Measurements from ENCODE around the gene FAM117A.

FAM117A gene

DNA sequence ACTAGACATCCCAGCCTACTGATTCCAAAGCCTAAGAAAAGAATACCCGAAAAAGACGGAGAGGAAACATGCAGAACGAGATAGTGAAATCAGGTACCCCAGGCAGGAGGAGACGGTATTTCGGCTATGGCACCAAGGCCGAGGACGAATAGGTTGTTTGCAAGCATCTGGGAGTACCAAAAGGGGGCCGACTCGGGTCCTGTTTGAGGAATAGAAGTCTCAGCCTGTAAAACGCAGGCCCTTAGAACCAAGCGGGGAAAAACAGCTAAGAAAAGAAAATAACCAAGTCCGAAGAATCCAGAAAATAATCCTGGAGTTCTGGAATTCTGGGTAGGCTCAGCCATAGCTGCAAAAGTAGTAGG is 56.7 kb downstream of the FAM117A start:
- no peak for DNase-seq

DNA sequence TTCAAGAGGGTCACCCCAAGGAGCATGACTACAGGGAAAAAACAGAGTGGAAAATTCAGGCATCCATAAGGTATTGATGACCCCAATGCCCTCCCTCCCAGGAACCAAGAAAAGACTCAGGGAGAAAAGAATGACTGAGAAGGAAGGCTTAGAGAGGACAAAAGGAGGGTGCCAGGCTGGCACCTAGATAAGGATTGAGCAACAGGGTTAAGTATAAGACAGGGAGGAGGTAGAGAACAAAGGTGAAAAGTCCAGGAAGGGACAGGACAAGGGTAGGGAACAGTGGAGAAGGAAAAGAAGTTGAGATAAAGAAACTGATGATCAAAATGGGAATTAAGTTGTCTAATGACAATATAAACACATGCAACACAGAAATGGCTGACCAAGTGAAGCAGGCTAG is 58.7 kb downstream of the FAM117A start:
- no peak for DNase-seq

DNA sequence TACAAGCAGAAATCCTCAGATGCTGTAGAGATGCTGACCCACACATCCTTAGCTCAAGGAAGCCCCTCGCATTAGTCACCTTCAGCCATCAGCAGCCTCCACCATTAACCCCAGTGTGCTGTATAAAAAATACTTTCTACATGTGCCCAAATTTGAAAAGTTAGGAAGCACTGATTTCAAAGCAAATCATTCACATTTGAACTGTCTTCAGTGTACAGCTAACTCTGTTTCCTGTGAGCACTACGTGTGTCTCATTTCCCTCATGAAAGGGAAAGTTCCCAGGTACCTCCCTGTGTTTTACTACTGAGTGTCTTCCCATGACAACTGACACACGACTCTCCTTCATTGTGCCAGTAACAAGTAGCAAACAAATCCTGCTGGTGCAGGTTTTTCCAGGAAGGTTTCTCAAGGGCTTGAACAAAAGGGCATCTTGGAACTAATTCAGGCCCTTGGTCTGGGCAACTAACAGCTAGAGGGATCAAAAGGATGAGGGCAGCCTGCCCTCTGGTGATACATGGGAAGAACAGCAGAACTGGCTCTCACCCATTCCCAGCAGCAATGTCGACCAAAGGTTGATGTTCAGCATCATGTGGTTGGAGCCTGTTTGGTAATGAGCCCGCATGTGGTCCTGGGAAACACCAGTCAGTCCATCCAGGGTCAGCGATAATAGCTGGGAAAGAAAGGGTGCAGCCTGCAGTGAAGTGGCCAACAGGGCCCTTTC is 60.2 kb downstream of the FAM117A start:
- DNase-seq: no peak

DNA sequence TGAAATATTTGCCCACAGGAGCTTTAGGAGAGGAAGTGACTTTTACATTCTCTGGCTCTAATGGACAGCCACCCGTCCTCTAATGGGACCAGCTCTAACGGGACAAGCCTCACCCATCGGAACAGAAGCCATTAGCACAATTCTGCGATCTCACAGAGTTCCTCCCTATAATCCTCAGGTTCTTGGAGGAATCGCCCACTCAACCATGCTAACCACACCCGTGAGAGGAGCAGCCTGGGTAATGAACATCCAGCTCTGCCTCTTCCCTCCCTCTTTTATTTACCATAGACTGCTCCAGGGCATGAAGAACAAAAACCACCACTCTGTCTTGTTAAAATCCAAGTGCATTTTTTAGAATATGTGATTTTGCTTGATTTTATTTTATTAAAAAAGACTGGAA is 63.0 kb downstream of the FAM117A start:
- no peak for DNase-seq

DNA sequence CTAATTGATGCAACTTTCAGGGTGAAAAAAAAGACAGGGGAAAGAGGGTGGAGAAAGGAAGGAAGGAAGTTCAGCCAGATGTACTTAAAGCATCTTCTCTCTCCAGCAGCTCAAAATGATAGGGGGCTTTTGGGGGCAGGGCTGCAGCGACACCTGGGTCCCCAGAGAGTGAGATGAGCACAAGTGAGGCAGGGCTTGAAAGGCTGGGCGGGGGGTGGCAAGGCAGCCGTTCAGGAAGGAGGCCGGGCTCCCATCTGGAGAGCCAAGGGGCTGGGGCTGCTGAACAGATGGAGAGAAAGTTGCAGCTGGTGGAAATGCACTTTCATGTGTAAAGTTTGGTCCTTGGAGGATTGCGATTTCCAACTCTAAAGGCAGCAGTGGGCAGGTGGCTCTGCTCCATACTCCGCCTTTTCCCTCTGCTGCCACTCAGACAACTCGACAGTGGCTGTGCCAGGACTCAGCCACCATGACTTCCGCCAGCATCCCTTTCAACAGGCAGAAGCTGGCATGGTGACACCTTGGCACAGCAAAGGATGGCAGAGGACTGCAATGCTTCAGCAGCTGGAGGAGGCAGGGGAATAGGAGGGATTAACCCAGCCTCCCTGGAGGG is 63.9 kb downstream of the FAM117A start:
- no peak for DNase-seq

DNA sequence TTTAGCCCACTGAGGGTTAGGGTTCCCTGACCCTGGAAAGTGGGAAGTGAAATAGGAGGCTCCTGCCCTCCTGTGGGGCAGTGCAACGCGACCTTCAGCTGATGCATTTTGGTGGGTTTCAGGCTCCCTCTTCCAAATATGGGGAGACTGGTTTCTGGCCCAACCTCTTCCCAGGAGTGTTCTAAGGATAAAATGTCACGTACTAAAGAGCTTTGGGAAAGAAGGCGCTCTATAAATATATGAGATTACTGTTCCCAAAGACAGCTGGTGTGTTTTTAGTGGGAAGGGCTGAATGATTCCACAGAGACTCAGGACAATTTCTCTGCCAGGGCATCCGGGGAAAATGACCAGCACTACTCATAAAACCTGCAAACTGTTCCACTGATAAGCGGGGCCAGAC is 65.9 kb downstream of the FAM117A start:
- no peak for DNase-seq

DNA sequence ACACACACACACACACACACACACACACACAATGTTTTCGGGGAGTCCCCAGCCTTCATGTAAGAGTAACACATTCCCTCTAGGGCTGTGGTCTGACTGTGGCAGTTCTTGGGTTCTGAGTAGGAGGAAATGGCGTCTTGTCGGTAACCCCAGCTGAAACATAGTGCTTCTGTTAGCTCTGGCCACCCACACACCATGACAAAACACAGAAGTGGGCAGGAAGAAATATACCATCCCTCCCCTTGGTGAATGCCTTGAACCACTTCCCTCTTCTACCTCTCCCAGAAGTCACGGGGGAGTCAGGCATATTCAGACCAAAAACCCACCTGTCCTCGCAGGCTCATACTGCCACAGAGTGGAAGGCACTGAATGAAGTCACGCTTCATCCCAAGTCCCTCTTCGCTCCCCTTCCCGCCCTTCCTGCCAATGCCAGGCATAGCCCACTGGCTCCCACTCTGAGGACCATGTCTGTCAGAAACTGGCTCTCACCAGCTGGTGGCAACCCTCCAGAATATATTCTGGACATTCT is 67.6 kb downstream of the FAM117A start:
- DNase-seq: no peak

DNA sequence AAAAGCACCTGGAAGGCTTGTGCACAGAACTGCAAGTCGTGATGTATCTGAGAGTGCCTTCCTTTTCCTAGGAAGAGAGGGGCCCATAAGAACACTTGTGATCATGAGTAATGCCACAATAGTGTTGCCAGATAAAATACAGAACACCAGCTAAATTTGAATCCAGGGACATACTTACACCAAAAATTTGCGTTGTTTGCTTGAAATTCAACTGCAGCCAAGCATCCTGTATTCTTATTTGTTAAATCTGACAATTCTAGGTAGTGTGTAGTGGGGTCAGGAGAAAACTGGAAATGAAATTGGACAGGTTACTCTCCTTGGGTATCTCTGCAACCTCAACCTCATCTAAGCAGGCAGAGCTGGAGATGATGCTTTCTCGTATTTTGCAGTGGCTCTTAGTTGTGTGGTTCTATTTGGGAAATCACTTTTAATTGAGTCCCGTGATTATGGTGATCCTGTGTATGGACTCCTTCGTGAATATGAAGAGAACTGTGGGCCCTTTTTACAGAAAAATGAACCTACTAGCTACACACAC is 68.2 kb downstream of the FAM117A start:
- no peak for DNase-seq

DNA sequence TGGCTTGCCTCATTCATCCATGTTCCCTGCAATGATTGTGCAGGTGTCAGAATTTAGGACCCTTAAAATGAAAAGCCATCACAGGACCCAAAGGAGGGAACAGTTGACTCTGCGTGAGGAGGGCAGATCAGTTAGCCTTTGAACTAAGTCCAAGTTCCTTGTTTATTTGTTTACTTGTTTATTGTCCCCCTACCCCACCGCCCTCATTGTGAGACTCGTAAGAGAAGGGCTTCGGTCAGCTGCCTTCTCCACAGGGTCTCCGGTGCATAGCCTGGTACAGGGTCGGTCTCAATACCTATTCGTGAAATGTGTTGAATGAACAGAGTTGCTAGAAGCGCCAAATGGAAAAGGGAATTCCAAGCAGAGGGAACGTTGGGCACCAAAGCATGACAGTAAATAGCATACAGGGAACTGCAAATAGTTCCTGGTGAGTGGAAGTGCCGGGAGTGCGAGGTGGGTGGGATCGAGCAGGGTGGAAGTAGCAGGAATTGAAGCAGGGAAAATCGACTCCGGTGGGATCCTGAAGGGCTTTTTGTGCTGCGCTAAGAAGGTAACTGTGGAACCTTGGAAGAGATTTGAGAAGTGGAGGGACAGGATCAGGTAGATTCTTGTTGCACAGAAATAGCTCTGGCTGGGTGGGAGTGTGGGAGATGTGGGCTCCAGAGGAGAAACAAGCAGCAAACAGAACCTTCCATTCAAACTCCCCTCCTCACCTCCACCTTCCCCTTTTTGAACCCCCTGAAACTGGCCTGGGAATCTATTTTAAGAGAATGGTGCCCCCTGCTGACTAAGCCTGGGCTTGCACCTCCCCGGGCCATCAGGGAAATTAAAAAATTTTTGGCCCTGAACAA is 68.9 kb downstream of the FAM117A start:
- DNase-seq: no peak

DNA sequence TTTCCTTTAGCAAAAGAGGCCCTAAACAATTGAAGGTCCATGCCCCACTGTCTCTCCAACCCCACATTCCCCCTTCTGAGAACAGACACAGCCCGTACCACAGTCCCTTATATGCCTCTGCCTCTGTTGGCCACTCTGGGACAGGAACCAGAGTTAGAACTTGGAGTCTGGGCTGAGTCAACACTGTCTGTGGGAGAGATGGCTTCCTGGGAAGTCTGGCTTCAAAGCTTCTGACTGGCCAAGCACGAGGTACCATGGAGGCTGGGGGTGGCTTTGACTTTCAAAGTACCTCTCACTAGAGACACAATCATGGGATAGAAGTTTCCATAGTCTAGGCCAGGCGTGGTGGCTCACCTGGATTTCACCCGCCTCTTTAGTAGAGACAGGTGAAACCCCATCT is 71.2 kb downstream of the FAM117A start:
- DNase-seq: no peak

DNA sequence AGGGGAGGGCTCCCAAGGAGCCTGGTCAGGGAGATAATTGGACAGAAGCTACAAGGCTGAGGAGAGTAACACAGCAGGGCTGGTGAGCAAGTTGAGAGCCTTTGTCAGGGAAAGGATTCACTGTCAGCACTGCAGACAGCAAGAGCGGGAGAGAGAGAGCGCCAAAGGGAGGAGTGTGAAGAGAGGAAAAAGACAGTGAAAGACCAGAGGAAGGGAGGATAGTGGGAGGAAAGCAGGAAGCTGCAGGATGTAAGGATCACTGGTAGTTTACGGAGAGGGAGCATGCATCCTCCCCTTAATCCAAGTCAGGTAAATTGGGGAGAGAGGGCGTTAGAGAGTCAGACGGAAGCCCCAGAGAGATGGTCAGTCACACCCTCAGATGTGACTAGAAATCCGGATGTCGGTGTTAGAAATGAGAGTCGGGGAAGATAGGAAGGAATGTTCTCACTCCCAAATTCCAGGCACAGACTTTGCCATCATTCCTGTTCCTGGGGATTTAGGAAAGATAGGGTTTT is 72.2 kb downstream of the FAM117A start:
- no peak for DNase-seq

DNA sequence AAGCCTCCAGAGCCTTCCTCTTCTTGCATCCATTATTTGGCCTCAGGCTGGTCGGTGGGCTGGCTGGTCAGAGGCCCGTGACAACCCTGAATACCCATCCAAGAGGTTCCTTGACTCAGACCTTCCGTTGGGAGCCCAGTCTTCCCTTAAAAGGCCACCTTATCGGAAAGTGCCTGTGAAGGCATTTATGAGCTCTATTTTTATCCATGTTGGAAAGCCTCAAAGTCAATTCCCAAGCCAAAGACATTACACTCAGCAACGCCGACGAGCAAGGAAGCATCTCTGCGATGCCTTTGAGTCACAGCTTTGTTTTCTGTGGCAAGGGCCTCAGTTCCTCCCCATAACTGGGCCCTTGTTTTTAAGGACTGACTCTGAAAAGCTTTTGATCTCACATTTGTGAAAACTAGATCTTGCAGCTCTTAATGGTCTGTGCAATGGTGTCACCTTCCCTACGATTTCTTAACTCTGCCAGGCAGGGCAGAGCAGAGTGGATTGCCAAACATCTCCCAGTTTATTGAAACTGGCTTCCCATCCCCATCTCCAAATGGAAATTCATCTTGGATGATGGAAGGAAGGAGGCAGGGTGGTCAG is 72.8 kb downstream of the FAM117A start:
- no peak for DNase-seq

DNA sequence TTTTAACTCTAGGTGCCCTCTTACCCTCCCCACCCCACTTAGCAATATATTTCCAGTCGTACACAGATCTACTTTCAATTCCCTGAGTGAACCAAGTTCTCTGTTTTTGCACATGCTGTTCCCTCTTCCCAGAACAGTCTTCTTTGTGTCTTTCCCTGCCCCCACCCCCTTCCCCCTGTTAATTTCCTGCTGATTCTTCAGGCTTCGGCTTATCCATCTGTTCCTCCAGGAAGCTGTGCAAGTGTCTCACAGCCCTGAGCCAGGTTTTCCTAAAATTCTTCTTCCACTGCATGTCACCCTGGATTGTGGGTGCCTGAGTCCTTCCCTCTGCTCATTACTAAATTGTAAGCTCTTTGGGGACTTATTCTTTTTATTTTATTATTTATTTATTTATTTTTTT is 73.7 kb downstream of the FAM117A start:
- no peak for DNase-seq

DNA sequence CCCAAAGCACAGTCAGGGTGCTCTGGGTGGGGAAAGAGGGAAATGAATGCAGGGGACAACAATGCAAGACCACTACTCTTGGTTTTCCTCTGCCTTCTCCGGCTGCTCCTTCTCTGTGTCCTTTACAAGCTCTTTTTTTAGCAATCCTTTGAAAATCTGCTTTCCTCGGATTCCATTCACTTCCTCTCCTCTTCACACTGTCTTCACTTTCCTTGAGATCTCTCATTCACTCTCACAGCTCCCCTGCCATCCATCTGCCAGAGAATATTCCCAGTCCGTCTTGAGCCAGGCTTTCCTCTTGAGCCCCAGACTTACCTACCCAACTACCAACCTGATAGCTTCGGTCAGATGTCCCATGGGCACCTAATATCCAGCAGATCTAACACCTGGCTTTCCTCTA is 75.1 kb downstream of the FAM117A start:
- DNase-seq: no peak

DNA sequence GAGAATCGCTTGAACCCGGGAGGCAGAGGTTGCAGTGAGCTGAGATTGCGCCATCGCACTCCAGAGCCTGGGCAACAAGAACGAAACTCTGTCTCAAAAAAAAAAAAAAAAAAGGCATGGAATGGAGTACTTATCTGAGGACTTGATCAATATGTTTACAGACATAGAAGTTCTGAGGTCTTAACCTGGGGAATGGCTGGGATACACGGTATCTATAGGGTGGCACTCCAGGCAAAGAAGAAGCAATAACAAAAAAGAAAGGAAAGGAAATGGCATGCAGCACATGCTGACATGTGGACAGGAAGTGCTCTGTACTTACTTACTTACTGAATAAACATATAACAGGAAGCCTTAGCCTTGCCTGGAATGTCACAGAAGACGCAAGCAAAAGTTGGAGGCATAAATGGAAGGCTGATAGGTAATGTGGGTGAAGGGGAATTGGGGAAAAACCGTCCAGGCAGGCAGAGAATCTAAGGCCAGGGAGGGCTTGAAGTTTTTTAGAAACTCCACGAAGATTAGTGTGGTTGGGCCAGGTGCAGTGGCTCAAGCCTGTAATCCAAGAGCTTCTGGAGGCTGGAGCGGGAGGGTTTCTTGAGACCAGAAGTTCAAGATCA is 75.9 kb downstream of the FAM117A start:
- DNase-seq: no peak

DNA sequence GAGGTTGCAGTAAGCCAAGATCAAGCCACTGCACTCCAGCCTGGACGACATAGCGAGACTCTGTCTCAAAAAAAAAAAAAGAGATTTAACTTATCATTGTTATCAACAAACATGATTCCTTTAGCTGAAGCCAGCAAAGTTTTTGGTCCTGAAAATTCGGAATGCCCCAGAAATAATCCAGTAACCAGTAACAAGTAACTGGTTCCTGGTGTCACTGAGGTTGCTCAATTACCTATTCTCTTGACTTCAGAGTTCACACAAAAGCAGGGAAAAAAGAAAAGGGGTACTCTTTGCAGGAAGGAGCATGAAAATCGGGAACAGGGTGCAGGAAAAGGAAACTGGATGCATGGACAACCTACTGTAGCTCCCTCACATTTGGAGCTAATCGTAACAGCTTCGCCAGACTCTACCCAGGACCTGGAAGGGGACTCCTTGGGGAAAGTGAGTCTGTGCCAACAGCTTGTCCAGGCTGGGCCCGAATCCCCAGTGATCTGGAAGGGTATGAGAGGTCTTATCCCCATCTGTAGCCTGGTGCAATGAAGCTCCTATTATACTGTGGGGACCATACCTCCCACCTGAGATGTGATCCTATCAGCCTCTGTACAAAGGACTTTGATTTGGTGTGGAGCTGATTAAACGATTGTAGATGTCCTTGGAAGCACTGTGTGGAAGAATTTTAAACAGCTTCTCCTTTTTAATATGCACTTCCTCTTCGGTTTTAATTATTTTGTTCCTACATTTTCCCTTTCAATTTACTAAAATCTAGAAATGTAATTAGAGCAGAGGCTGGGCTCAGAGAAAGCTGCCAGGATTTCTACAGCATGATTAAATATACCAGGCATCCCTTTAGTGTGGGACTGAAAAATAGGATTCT is 82.6 kb downstream of the FAM117A start:
- no peak for DNase-seq

DNA sequence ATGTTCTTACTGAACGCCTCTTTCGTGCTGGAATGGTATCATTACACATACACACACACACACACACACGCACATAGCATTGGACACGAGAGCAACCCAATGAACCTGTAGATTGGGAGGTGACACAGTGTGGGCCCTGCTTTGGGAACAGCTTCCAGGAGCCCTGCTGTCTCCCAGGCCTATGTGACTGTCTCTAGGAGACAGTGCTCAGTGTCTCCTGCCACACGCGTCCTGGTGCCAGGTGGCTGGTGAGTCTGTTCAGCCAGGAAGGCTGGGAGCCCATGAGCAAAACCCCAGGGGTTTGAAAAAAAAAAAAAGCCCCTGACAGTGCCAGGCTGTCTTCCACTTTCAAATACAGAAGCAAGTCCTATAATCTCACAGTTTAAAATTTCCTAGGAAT is 83.6 kb downstream of the FAM117A start:
- no peak for DNase-seq

DNA sequence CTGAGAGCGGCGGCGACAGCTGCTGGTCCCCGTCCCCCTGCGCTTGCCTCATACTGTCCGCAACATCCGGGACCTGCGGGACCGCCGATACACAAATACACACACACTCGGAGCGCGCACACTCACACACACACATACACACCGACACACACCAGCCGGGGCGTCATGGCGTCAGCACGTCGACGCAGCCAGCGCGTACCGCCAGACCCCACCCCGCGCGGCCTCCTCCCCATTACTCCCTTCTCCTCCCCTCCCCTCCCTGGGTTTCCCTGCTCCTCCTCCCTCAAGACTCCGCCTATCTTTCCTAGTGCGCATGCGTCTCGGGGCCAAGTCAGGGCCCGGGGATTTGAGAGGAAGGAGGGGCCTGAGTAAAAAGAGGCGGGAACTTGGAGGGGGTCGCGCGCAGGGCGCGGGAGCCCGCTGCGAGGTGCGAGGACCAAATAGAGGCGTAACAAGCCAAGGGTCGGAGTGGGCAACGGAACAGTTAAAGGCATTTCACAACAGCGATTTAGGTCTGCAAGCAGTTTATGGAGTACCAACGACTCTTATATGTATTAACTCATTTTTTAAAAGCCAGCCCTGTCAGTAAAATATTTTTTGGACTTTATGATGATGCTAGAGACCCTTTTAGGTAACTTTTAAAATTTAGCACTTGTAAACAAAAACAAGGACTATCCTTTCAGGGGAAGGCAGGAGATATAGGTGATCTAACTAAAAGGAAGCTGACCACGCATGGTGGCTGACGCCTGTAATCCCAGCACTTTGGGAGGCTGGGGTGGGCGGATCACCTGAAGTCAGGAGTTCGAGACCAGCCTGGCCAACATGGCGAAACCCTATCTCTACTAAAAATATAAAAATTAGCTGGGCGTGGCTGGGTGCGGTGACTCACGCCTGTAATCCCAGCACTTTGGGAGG is 85.7 kb downstream of the FAM117A start, which contains the start of gene SPOP:
Gene SPOP (minus strand): TSS at position 165 of the 915 bp plus-strand sequence. CDS start 55,287 bp downstream, outside the sequence.
- peak; percentile 92 for DNase-seq

DNA sequence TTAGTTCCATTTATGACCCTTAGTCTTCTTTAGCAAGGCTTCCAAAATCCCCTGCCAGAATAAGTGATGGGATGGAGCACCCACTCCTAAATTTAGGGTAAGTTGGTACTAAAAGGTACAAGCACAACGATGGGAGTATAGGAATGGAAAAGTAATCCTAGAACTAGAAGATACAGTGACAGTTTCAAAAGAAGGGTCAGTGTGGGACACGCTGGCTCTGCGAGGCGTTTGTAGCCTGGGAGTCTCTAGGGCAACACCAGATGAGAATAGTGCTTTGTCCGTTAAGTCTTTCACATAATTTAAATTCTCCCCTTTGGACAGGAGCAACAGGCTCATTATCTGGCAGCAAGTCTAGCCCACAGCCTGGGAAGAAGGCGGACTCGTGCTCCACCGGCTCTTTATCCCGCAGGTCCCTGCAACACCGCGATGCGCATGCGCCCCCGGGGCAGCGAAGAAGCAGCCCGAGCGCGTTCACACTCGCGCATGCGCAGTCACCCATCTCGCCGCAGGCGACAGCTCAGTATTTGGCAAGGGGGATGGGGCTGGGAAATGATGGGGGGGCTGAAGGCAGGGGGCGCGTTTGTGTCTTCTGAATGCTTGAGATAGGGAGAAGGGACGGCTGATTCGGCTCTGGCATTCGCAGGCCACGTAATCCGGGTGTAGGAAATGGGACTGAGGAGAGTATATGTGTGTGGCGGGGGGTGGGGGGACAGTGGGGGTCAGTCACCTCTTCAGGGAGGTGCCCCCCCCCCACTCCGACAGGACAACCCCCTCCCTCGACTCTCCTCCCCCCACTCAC is 86.6 kb downstream of the FAM117A start:
- DNase-seq: peak; percentile 82

Measured in NCI-H2081 treated with DMSO at 0.1 percent for 48 hours (cell line).